ENCODE measurements around the gene CLEC4M.

The CLEC4M gene

GRCh38 chr19:7775761-7776160 lies 12.7 kb downstream of the CLEC4M start:
- no peak for DNase-seq

GRCh38 chr19:7778081-7778480 lies 15.0 kb downstream of the CLEC4M start:
- DNase-seq, result no peak

GRCh38 chr19:7779631-7780486 lies 16.8 kb downstream of the CLEC4M start:
- no peak for DNase-seq

GRCh38 chr19:7781157-7781556 lies 18.1 kb downstream of the CLEC4M start:
- no peak for DNase-seq

GRCh38 chr19:7783991-7784423 lies 21.0 kb downstream of the CLEC4M start:
- peak in 1 of 14 donors; percentile 62 for DNase-seq

GRCh38 chr19:7784856-7785255 lies 21.8 kb downstream of the CLEC4M start:
- no peak for DNase-seq

- DNase-seq, result peak in 1 of 14 donors; percentile 80
Measured at GRCh38 chr19:7787141-7787540, 24.1 kb downstream of the CLEC4M start.

- DNase-seq, result no peak
Measured at GRCh38 chr19:7787602-7788177, 24.6 kb downstream of the CLEC4M start.

GRCh38 chr19:7788178-7788932 lies 25.3 kb downstream of the CLEC4M start:
- DNase-seq, result peak in 1 of 14 donors; percentile 36

GRCh38 chr19:7788933-7789323 lies 25.9 kb downstream of the CLEC4M start:
- no peak for DNase-seq

- no peak for DNase-seq
Measured at GRCh38 chr19:7789447-7789846, 26.4 kb downstream of the CLEC4M start.

- no peak for DNase-seq
Measured at GRCh38 chr19:7790416-7790815, 27.4 kb downstream of the CLEC4M start.

GRCh38 chr19:7792281-7792680 lies 29.2 kb downstream of the CLEC4M start:
- no peak for DNase-seq

GRCh38 chr19:7792701-7793100 lies 29.7 kb downstream of the CLEC4M start:
- DNase-seq, result peak in 2 of 14 donors; percentile 4 to 72

GRCh38 chr19:7793493-7793892 lies 30.4 kb downstream of the CLEC4M start:
- no peak for DNase-seq

GRCh38 chr19:7795555-7796161 lies 32.6 kb downstream of the CLEC4M start:
- no peak for DNase-seq

GRCh38 chr19:7799640-7800355 lies 36.8 kb downstream of the CLEC4M start:
- peak in 12 of 14 donors; percentile 16 to 78 (median 36) for DNase-seq

GRCh38 chr19:7801020-7801570 lies 38.1 kb downstream of the CLEC4M start:
- DNase-seq, result no peak

GRCh38 chr19:7806234-7806633 lies 43.2 kb downstream of the CLEC4M start:
- DNase-seq, result no peak

GRCh38 chr19:7806876-7807275 lies 43.8 kb downstream of the CLEC4M start:
- no peak for DNase-seq

GRCh38 chr19:7808108-7808507 lies 45.1 kb downstream of the CLEC4M start:
- no peak for DNase-seq

GRCh38 chr19:7811989-7812388 lies 48.9 kb downstream of the CLEC4M start:
- DNase-seq, result no peak
